ENCODE results near the gene DHX58. TPM values are rescaled to one million over a fixed set of nuclear protein-coding genes. Genes with fewer than 3 reads are reported as not detected.

DHX58 gene
- polyA plus RNA-seq (2012; rRNA removed), result 1.2 and 1.6 TPM in 2 replicates
- 0.48 and 0.62 TPM in 2 replicates for polyA plus RNA-seq (2012; cell fraction: cytosol; rRNA removed)
- 2.9 and 3.0 TPM in 2 replicates for polyA plus RNA-seq (2012; cell fraction: nucleus; rRNA removed)

- no peak within 1 kb of the TSS for H3K4me3 ChIP-seq (ENCODE audit: low read depth in 2 of 2, low read length in 1 of 2)
- H3K9me2 ChIP-seq, result no peaks in the 10 kb centered on the region
- CTCF ChIA-PET, result interaction anchor here (0.8 to 29.9 kb wide), 11 partner anchors 11 to 153 kb away, joined by 3 to 496 read pairs (median 5); partner anchors contain the start of genes DNAJC7, NKIRAS2 and ZNF385C
- no peak within 1 kb of the TSS for H3K9ac ChIP-seq
- H3K79me2 ChIP-seq (ENCODE audit: insufficient read depth), result no peaks in the 10 kb centered on the region
- H4K20me1 ChIP-seq (ENCODE audit: insufficient read depth), result no peaks in the 10 kb centered on the region
- H3K27me3 ChIP-seq (ENCODE audit: insufficient read depth), result no peaks in the 10 kb centered on the region
- no peak for TF ChIP-seq SIN3A (IDR thresholded peaks at IDR 0.05; ENCODE audit: borderline replicate concordance, low read depth, low read length)
- no peak for TF ChIP-seq POLR2AphosphoS5 (IDR thresholded peaks at IDR 0.05; ENCODE audit: low read depth, low read length)
- no peak for TF ChIP-seq NRF1 (IDR thresholded peaks at IDR 0.05; ENCODE audit: low read depth, low read length)
- TF ChIP-seq EZH2phosphoT487 (IDR thresholded peaks at IDR 0.05; ENCODE audit: borderline replicate concordance, low read depth), result no peak
- TF ChIP-seq, protein P1, sequence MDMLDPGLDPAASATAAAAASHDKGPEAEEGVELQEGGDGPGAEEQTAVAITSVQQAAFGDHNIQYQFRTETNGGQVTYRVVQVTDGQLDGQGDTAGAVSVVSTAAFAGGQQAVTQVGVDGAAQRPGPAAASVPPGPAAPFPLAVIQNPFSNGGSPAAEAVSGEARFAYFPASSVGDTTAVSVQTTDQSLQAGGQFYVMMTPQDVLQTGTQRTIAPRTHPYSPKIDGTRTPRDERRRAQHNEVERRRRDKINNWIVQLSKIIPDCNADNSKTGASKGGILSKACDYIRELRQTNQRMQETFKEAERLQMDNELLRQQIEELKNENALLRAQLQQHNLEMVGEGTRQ (IDR thresholded peaks at IDR 0.05; ENCODE audit: borderline replicate concordance, low read depth, low read length), result no peak
- TF ChIP-seq CHD2 (IDR thresholded peaks at IDR 0.05; ENCODE audit: low read length, partially characterized antibody), result no peak
- TF ChIP-seq TEAD4 (IDR thresholded peaks at IDR 0.05; ENCODE audit: borderline replicate concordance, insufficient read depth), result no peak
- TF ChIP-seq SMC3 (IDR thresholded peaks at IDR 0.05; ENCODE audit: low read depth, low read length), result no peak
- TF ChIP-seq RCOR1 (IDR thresholded peaks at IDR 0.05; ENCODE audit: low read length), result no peak
- TF ChIP-seq REST (IDR thresholded peaks at IDR 0.05; ENCODE audit: low read depth, low read length), result no peak
- TF ChIP-seq, protein P2, sequence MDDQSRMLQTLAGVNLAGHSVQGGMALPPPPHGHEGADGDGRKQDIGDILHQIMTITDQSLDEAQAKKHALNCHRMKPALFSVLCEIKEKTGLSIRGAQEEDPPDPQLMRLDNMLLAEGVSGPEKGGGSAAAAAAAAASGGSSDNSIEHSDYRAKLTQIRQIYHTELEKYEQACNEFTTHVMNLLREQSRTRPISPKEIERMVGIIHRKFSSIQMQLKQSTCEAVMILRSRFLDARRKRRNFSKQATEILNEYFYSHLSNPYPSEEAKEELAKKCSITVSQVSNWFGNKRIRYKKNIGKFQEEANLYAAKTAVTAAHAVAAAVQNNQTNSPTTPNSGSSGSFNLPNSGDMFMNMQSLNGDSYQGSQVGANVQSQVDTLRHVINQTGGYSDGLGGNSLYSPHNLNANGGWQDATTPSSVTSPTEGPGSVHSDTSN (IDR thresholded peaks at IDR 0.05), result no peak
- TF ChIP-seq EP300 (IDR thresholded peaks at IDR 0.05; ENCODE audit: borderline replicate concordance in 1 of 2, low read depth in 1 of 2, low read length in 1 of 2), result no peak
- TF ChIP-seq YY1 (IDR thresholded peaks at IDR 0.05; ENCODE audit: low read depth), result no peak
- no peak for DNase-seq
- H3K36me3 ChIP-seq (replicated peaks in 1 of 2; ENCODE audit: control insufficient read depth in 1 of 2, insufficient read depth in 2 of 2, low read length in 1 of 2), result peaks cover 5 to 30% of the 10 kb centered on the region in 2 experiments
- POLR2A ChIA-PET, result no interaction called here
- no peak within 1 kb of the TSS for H3K27ac ChIP-seq (ENCODE audit: low read depth in 2 of 2, low read length in 1 of 2)
- H3K4me2 ChIP-seq, result no peak within 1 kb of the TSS
- WGBS (ENCODE audit: low lambda C conversion rate), result 56% methylated on average over 4 of the region's 10 CpGs
- H2AFZ ChIP-seq (ENCODE audit: low read depth), result no peak within 1 kb of the TSS
- H3K9me3 ChIP-seq, result no peaks in the 10 kb centered on the region
- peaks cover 0 to 11% of the 10 kb centered on the region in 2 experiments; a peak in 1 of 4 replicates for H3K4me1 ChIP-seq (ENCODE audit: control insufficient read depth in 1 of 2, insufficient read depth in 2 of 2, low read depth in 1 of 2, low read length in 1 of 2)
- no peaks in the 10 kb centered on the region for H3F3A ChIP-seq (replicated peaks; ENCODE audit: insufficient read depth)
Measured at GRCh38 chr17:42112552-42113176, at the start of gene DHX58. Gene DHX58 (minus strand): TSS chr17:42112714. CDS start chr17:42111892, 822 bp downstream.

All from SK-N-SH (cell line).